ENCODE data around the gene GMCL2.
A peak's percentile ranks its signal among the peaks of the same experiment; 100 is the strongest.

The GMCL2 gene

GRCh38 chr5:178213003-178213461 lies 25.9 kb upstream of the GMCL2 start:
- Histone ChIP-seq H3K27ac (ENCODE audit: insufficient read depth, low read length, poor library complexity, severe bottlenecking) (no peak overlapping the region), H3K4me1 (ENCODE audit: control insufficient read depth, insufficient read depth, low read length, poor library complexity, severe bottlenecking) (no peaks in the 10 kb centered on the region), H3K27me3 (replicated peaks; ENCODE audit: control insufficient read depth, insufficient read depth, low read length, poor library complexity, severe bottlenecking) (no peaks in the 10 kb centered on the region), H3K36me3 (ENCODE audit: control insufficient read depth, insufficient read depth, low read length) (peaks cover 85% of the 10 kb centered on the region), H3K4me3 (ENCODE audit: insufficient read depth, low read depth, low read length, poor library complexity, severe bottlenecking) (no peak overlapping the region), H3K9me3 (ENCODE audit: control insufficient read depth, low read length) (no peaks in the 10 kb centered on the region)
- DNase-seq, result no peak

- Histone ChIP-seq H3K27ac (ENCODE audit: insufficient read depth, low read length, poor library complexity, severe bottlenecking) (no peak overlapping the region), H3K36me3 (ENCODE audit: control insufficient read depth, insufficient read depth, low read length) (peaks cover 91% of the 10 kb centered on the region), H3K4me3 (ENCODE audit: insufficient read depth, low read depth, low read length, poor library complexity, severe bottlenecking) (no peak overlapping the region)
Observed at GRCh38 chr5:178212241-178213002, 25.3 kb upstream of the GMCL2 start.

GRCh38 chr5:178211095-178212048 lies 24.2 kb upstream of the GMCL2 start:
- no peaks in the 10 kb centered on the region for H3K27me3 ChIP-seq (replicated peaks; ENCODE audit: control insufficient read depth, insufficient read depth, low read length, poor library complexity, severe bottlenecking)
- H3K27ac ChIP-seq (ENCODE audit: insufficient read depth, low read length, poor library complexity, severe bottlenecking), result no peak overlapping the region
- H3K9me3 ChIP-seq (ENCODE audit: control insufficient read depth, low read length), result no peaks in the 10 kb centered on the region
- peaks cover 9% of the 10 kb centered on the region for H3K4me1 ChIP-seq (ENCODE audit: control insufficient read depth, insufficient read depth, low read length, poor library complexity, severe bottlenecking)
- DNase-seq, result no peak
- H3K4me3 ChIP-seq (ENCODE audit: insufficient read depth, low read depth, low read length, poor library complexity, severe bottlenecking), result no peak overlapping the region
- peaks cover 97% of the 10 kb centered on the region for H3K36me3 ChIP-seq (ENCODE audit: control insufficient read depth, insufficient read depth, low read length)

More at GRCh38 chr5:178212241-178213002, 25.3 kb upstream of the GMCL2 start:
- Histone ChIP-seq H3K4me1 (ENCODE audit: control insufficient read depth, insufficient read depth, low read length, poor library complexity, severe bottlenecking) (no peaks in the 10 kb centered on the region), H3K9me3 (ENCODE audit: control insufficient read depth, low read length) (no peaks in the 10 kb centered on the region), H3K27me3 (replicated peaks; ENCODE audit: control insufficient read depth, insufficient read depth, low read length, poor library complexity, severe bottlenecking) (no peaks in the 10 kb centered on the region)
- DNase-seq, result no peak

GRCh38 chr5:178210686-178211085 lies 23.5 kb upstream of the GMCL2 start:
- no peak overlapping the region for H3K4me3 ChIP-seq (ENCODE audit: insufficient read depth, low read depth, low read length, poor library complexity, severe bottlenecking)
- no peak overlapping the region for H3K27ac ChIP-seq (ENCODE audit: insufficient read depth, low read length, poor library complexity, severe bottlenecking)
- H3K4me1 ChIP-seq (ENCODE audit: control insufficient read depth, insufficient read depth, low read length, poor library complexity, severe bottlenecking), result peaks cover 16% of the 10 kb centered on the region
- no peaks in the 10 kb centered on the region for H3K27me3 ChIP-seq (replicated peaks; ENCODE audit: control insufficient read depth, insufficient read depth, low read length, poor library complexity, severe bottlenecking)
- H3K9me3 ChIP-seq (ENCODE audit: control insufficient read depth, low read length), result no peaks in the 10 kb centered on the region
- no peak for DNase-seq
- H3K36me3 ChIP-seq (ENCODE audit: control insufficient read depth, insufficient read depth, low read length), result peaks cover 90% of the 10 kb centered on the region

- no peak overlapping the region for H3K4me3 ChIP-seq (ENCODE audit: insufficient read depth, low read depth, low read length, poor library complexity, severe bottlenecking)
- no peak for DNase-seq
- no peaks in the 10 kb centered on the region for H3K9me3 ChIP-seq (ENCODE audit: control insufficient read depth, low read length)
- H3K27ac ChIP-seq (ENCODE audit: insufficient read depth, low read length, poor library complexity, severe bottlenecking), result no peak overlapping the region
- H3K36me3 ChIP-seq (ENCODE audit: control insufficient read depth, insufficient read depth, low read length), result peaks cover 85% of the 10 kb centered on the region
- no peaks in the 10 kb centered on the region for H3K27me3 ChIP-seq (replicated peaks; ENCODE audit: control insufficient read depth, insufficient read depth, low read length, poor library complexity, severe bottlenecking)
- H3K4me1 ChIP-seq (ENCODE audit: control insufficient read depth, insufficient read depth, low read length, poor library complexity, severe bottlenecking), result peaks cover 19% of the 10 kb centered on the region
Observed at GRCh38 chr5:178210073-178210535, 22.9 kb upstream of the GMCL2 start.

- Histone ChIP-seq H3K27ac (ENCODE audit: insufficient read depth, low read length, poor library complexity, severe bottlenecking) (no peak overlapping the region), H3K4me3 (ENCODE audit: insufficient read depth, low read depth, low read length, poor library complexity, severe bottlenecking) (no peak overlapping the region)
- no peak for DNase-seq
Observed at GRCh38 chr5:178209334-178210072, 22.3 kb upstream of the GMCL2 start.

GRCh38 chr5:178208540-178209227 lies 21.5 kb upstream of the GMCL2 start:
- H3K4me1 ChIP-seq (ENCODE audit: control insufficient read depth, insufficient read depth, low read length, poor library complexity, severe bottlenecking), result peaks cover 19% of the 10 kb centered on the region
- H3K27ac ChIP-seq (ENCODE audit: insufficient read depth, low read length, poor library complexity, severe bottlenecking), result no peak overlapping the region
- DNase-seq, result no peak
- H3K9me3 ChIP-seq (ENCODE audit: control insufficient read depth, low read length), result no peaks in the 10 kb centered on the region
- no peak overlapping the region for H3K4me3 ChIP-seq (ENCODE audit: insufficient read depth, low read depth, low read length, poor library complexity, severe bottlenecking)
- no peaks in the 10 kb centered on the region for H3K27me3 ChIP-seq (replicated peaks; ENCODE audit: control insufficient read depth, insufficient read depth, low read length, poor library complexity, severe bottlenecking)
- H3K36me3 ChIP-seq (ENCODE audit: control insufficient read depth, insufficient read depth, low read length), result peaks cover 70% of the 10 kb centered on the region

More at GRCh38 chr5:178209334-178210072, 22.3 kb upstream of the GMCL2 start:
- Histone ChIP-seq H3K27me3 (replicated peaks; ENCODE audit: control insufficient read depth, insufficient read depth, low read length, poor library complexity, severe bottlenecking) (no peaks in the 10 kb centered on the region), H3K9me3 (ENCODE audit: control insufficient read depth, low read length) (no peaks in the 10 kb centered on the region), H3K36me3 (ENCODE audit: control insufficient read depth, insufficient read depth, low read length) (peaks cover 79% of the 10 kb centered on the region), H3K4me1 (ENCODE audit: control insufficient read depth, insufficient read depth, low read length, poor library complexity, severe bottlenecking) (peaks cover 19% of the 10 kb centered on the region)

GRCh38 chr5:178207917-178208280 lies 20.7 kb upstream of the GMCL2 start:
- Histone ChIP-seq H3K4me3 (ENCODE audit: insufficient read depth, low read depth, low read length, poor library complexity, severe bottlenecking) (no peak overlapping the region), H3K9me3 (ENCODE audit: control insufficient read depth, low read length) (no peaks in the 10 kb centered on the region), H3K4me1 (ENCODE audit: control insufficient read depth, insufficient read depth, low read length, poor library complexity, severe bottlenecking) (peaks cover 19% of the 10 kb centered on the region), H3K36me3 (ENCODE audit: control insufficient read depth, insufficient read depth, low read length) (peaks cover 63% of the 10 kb centered on the region), H3K27me3 (replicated peaks; ENCODE audit: control insufficient read depth, insufficient read depth, low read length, poor library complexity, severe bottlenecking) (no peaks in the 10 kb centered on the region), H3K27ac (ENCODE audit: insufficient read depth, low read length, poor library complexity, severe bottlenecking) (no peak overlapping the region)
- no peak for DNase-seq

- H3K9me3 ChIP-seq (ENCODE audit: control insufficient read depth, low read length), result no peaks in the 10 kb centered on the region
- DNase-seq, result no peak
- peaks cover 58% of the 10 kb centered on the region for H3K36me3 ChIP-seq (ENCODE audit: control insufficient read depth, insufficient read depth, low read length)
- peak overlapping the region; percentile 80 for H3K27ac ChIP-seq (ENCODE audit: insufficient read depth, low read length, poor library complexity, severe bottlenecking)
- H3K4me3 ChIP-seq (ENCODE audit: insufficient read depth, low read depth, low read length, poor library complexity, severe bottlenecking), result no peak overlapping the region
- peaks cover 19% of the 10 kb centered on the region for H3K4me1 ChIP-seq (ENCODE audit: control insufficient read depth, insufficient read depth, low read length, poor library complexity, severe bottlenecking)
- H3K27me3 ChIP-seq (replicated peaks; ENCODE audit: control insufficient read depth, insufficient read depth, low read length, poor library complexity, severe bottlenecking), result no peaks in the 10 kb centered on the region
Observed at GRCh38 chr5:178207183-178207916, 20.2 kb upstream of the GMCL2 start.
